Epithelial cell of umbilical artery (primary cell): ENCODE data around the gene PDCD10. TPM values are rescaled to one million over a fixed set of nuclear protein-coding genes. Genes with fewer than 3 reads are reported as not detected.

Source experiments
- total RNA-seq: library from RNA; depleted of rRNA; stranded (reverse); fragments of >200 nt; gene quantifications from 2 replicates; pipeline ENCODE4 v1.2.3, GENCODE V29; 2014

PDCD10 gene
- 79.6 and 80.4 TPM in 2 replicates for total RNA-seq

DNA sequence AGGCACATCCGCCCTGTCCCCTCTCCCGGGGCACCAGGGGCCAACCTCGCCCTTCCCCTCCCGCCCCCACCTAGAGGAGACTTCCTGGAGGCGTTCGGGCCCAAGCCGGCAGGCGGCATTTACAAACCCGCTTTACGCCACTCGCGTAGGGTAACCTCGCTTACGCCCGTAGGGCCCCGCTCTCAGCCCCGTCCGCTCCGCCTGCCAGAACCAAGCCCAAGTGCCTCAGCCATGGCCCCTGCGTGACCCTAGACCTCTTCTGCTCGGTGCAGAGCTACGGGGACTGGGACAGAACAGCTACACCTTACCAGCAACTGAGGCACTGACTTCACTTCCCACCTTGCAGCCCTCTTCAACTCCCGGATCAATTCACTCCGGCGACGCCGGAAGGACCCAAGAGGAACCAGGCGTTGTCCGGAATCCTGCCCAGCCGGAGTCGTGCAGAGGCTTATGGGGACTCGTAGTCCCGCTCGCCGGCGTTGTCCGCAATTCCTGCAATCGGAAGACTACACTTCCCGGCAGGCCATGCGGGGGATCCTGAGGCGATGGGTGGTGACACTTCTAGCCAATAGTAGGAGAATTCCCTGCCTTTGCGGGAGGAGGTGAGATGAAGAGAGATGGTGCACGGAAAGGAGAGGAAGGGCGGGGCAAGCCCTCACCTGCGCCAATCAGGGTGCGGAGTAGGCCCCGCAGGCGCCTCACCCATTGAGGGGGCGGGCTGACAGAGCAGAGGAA, at the start of gene PDCD10:
Gene PDCD10, minus strand, starts transcription at position 395 of the 735 bp plus-strand sequence. CDS start 14,735 bp downstream, outside the sequence.

DNA sequence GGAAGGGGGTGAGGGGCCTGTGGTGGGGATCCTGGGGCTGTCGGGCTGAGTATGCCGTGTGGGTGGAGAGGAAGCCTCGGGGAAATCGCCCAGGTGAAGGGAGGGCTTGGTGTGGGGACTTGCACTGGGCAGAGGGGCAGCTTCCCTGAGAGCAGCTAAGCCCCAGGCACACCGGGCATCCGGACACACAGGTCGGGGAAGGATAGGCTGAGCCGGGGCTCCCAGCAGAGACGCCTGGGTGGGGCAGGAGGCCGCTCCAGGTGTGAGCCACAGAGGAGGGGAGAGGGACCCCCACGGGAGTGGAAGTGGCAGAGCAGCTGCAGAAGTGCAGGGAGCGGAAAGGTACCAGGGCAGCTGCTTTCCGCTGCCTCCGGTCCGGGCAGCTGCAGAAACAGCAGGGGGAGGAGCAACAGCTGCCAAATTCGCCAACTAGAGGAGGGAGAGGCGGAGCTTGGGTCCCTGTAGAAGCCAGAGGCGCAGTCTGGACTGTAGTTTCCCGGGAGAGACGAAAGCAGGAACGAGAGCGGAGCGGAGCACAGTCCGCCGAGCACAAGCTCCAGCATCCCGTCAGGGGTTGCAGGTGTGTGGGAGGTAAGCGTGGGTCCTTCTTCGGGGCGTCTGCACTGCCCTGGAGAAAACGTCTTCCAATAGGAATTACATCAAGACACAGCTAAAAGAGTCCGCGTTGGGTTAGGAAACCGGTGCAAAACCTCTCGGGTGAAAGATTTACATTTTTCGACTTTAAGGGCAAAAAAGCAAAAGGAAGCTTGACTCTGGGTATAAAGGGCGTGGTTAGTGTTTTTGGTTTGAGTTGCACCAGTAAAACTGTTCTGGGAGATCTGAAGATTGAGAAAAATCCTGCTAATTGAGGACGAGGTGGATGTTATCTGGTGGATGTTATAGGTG, 794 bp upstream of the PDCD10 start, which contains the start of gene SERPINI1:
Gene SERPINI1, plus strand, starts transcription at position 489 of the 906 bp plus-strand sequence. CDS start 53,408 bp downstream, outside the sequence.

DNA sequence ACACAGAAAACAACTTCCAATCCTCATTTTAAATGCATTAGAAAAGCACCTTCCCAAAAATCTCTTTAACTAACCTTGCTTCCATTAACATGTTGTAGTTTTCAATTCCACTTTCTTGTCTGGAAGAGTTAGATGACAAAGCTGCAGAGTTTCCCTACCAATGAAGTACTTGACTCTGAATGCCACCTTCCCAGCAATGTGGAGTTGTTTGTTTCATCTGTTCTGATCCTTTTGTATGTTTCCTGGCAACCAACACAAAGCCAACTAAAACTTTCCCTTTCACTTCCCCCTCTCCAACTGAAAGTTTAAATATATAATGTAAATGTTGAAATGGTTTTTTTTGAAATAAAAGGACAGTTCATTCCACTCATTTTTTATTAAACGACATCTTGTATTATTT, 80.9 kb downstream of the PDCD10 start, which contains the start of gene WDR49:
Gene WDR49, minus strand, starts transcription at position 183 of the 400 bp plus-strand sequence. CDS start 517 bp downstream, outside the sequence.

Other genes starting within 250 kb of the PDCD10 start
- gene WDR49, start 81.0 kb downstream of the PDCD10 start, total RNA-seq, result 0.15 and 0.32 TPM in 2 replicates
- 0.32 and 1.2 TPM in 2 replicates for gene SERPINI1, start 829 bp upstream of the PDCD10 start, total RNA-seq